ENCODE results near the gene TENM4. TPM values are rescaled to one million over a fixed set of nuclear protein-coding genes. Genes with fewer than 3 reads are reported as not detected.

TENM4 gene
- total RNA-seq, 4 donors from 2014 or later: 1.1 to 2.7 (median 2.0) TPM

DNA sequence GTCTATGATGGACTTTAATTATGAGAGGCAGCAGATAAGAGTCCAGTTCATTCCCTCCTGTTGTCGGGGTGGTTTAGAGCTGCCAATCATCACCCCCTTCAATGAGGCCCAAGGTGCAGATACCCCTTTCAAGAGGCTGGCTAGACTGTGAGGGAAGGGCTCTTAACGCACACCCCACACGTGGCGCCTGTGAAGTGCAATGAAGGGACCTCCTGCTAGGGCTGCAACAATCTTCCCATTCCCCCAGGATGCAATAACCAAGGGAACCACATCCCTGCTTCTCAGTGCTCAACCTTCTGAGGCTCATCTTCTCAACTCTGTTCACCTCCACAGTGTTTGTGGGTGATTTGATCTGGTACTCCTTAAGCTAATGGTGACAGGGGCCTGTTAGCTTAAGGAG is 19.0 kb downstream of the TENM4 start:
- Histone ChIP-seq H3K27ac (no peak overlapping the region), H3K36me3 (no peaks in the 10 kb centered on the region), H3K9me3 (no peaks in the 10 kb centered on the region), H3K4me3 (no peak overlapping the region), H3K27me3 (no peaks in the 10 kb centered on the region), H3K4me1 (no peaks in the 10 kb centered on the region)
- TF ChIP-seq CTCF (IDR thresholded peaks at IDR 0.05) (no peak), POLR2A (IDR thresholded peaks at IDR 0.05) (no peak)
- no peak for DNase-seq

- Histone ChIP-seq H3K4me3 (no peak overlapping the region), H3K27ac (no peak overlapping the region), H3K27me3 (no peaks in the 10 kb centered on the region), H3K36me3 (no peaks in the 10 kb centered on the region), H3K9me3 (no peaks in the 10 kb centered on the region), H3K4me1 (no peaks in the 10 kb centered on the region)
- TF ChIP-seq CTCF (IDR thresholded peaks at IDR 0.05): no peak
- no peak for TF ChIP-seq POLR2A (IDR thresholded peaks at IDR 0.05)
- no peak for DNase-seq
These were observed 21.7 kb downstream of the TENM4 start for GRCh38 chr11:79419120-79419519.

DNA sequence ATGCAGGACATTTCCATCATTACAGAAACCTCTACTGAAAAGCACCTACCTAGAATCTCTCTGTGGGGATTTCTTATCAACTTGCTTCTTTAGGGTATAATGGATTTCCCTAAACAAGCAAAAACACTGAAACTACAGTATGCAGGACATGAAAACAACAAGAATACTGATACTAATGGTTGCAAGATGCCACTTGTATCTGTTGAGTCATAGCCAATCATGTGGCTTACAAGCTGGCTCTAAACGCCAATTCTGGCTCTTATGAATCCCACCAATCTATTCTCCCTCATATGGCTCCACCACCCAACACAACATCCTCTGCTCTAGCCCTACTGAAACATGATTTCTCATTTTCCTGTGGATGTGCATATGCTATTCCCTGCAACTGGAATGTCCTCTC is 22.6 kb downstream of the TENM4 start:
- Histone ChIP-seq H3K36me3 (no peaks in the 10 kb centered on the region), H3K27ac (no peak overlapping the region), H3K9me3 (no peaks in the 10 kb centered on the region), H3K4me3 (no peak overlapping the region), H3K4me1 (no peaks in the 10 kb centered on the region), H3K27me3 (no peaks in the 10 kb centered on the region)
- DNase-seq: no peak
- TF ChIP-seq CTCF (IDR thresholded peaks at IDR 0.05) (no peak), POLR2A (IDR thresholded peaks at IDR 0.05) (no peak)

- Histone ChIP-seq H3K9me3 (no peaks in the 10 kb centered on the region), H3K27ac (no peak overlapping the region), H3K4me1 (no peaks in the 10 kb centered on the region), H3K4me3 (no peak overlapping the region), H3K27me3 (no peaks in the 10 kb centered on the region), H3K36me3 (no peaks in the 10 kb centered on the region)
- no peak for DNase-seq
- no peak for TF ChIP-seq CTCF (IDR thresholded peaks at IDR 0.05)
- no peak for TF ChIP-seq POLR2A (IDR thresholded peaks at IDR 0.05)
These were observed 23.5 kb downstream of the TENM4 start for GRCh38 chr11:79417069-79417920.

GRCh38 chr11:79415912-79416311 is 24.9 kb downstream of the TENM4 start:
- TF ChIP-seq POLR2A (IDR thresholded peaks at IDR 0.05) (no peak), CTCF (IDR thresholded peaks at IDR 0.05) (no peak)
- Histone ChIP-seq H3K36me3 (no peaks in the 10 kb centered on the region), H3K9me3 (no peaks in the 10 kb centered on the region), H3K4me3 (no peak overlapping the region), H3K27me3 (no peaks in the 10 kb centered on the region), H3K4me1 (no peaks in the 10 kb centered on the region), H3K27ac (no peak overlapping the region)
- DNase-seq: no peak

Measured in Peyer's patch (tissue), 4 donors.